NCI-H2171 treated with DMSO at 0.1 percent for 48 hours (cell line): ENCODE measurements around the gene BMP2.

Experiments used
- DNase-seq: peaks from one replicate; lab custom pipeline; 2025; lab: John Stamatoyannopoulos, UW

Gene BMP2

DNA sequence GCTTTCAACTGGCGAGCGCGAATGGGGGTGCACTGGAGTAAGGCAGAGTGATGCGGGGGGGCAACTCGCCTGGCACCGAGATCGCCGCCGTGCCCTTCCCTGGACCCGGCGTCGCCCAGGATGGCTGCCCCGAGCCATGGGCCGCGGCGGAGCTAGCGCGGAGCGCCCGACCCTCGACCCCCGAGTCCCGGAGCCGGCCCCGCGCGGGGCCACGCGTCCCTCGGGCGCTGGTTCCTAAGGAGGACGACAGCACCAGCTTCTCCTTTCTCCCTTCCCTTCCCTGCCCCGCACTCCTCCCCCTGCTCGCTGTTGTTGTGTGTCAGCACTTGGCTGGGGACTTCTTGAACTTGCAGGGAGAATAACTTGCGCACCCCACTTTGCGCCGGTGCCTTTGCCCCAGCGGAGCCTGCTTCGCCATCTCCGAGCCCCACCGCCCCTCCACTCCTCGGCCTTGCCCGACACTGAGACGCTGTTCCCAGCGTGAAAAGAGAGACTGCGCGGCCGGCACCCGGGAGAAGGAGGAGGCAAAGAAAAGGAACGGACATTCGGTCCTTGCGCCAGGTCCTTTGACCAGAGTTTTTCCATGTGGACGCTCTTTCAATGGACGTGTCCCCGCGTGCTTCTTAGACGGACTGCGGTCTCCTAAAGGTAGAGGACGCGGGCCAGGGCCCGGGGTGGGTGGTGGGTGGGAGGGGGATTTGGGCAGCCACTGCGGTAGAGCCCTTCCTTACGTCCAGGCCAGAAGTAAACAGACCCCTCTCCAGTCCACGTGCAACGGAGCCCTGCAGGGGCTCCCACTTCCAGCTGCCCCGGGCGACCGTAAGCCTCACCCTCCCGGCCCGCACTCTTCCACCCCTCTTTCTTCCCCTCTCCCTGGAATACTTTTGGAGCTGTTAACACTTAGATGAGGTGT, 998 bp downstream of the BMP2 start:
- no peak for DNase-seq

DNA sequence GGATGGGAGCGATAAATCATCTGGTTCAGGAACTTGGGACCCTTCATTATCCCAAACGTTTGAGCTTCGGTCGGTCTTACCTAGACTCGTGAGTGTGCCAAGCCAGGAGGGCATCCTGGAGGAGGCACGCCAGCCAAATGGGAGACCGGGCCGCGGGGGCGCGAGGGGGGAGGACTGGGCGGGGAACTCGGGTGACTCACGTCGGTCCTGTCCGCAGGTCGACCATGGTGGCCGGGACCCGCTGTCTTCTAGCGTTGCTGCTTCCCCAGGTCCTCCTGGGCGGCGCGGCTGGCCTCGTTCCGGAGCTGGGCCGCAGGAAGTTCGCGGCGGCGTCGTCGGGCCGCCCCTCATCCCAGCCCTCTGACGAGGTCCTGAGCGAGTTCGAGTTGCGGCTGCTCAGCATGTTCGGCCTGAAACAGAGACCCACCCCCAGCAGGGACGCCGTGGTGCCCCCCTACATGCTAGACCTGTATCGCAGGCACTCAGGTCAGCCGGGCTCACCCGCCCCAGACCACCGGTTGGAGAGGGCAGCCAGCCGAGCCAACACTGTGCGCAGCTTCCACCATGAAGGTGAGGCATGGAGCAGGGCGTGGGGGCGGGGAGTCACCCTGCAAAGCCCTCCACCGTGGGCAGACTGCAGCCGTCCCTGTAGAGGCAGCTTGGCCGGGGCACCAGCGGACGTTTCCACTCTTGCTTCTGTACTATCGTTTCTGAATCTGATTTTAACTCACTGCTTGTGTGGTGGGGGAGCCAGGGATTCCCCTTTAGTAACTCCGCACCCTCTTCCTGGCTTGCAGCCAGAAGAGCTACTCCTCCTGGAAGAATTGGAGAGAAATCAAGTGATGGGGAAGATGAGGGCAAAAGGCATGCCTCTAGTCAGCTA, 2.7 kb downstream of the BMP2 start:
- DNase-seq, result no peak

DNA sequence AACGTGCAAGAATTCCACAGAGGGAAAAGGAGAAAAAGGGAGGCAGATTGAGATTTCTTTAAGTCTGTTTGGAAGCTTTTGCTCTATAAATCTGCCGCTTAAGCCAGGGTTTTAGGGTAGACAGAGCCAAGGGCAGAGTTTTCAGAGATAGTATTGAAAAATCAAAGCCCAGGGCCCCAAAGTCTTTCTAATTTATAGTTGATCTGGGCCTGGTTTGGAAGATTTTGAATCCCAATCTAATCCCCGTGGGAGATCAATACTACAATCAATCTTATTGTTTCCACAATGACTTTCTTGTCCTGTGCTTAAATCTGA, 3.3 kb downstream of the BMP2 start:
- no peak for DNase-seq

DNA sequence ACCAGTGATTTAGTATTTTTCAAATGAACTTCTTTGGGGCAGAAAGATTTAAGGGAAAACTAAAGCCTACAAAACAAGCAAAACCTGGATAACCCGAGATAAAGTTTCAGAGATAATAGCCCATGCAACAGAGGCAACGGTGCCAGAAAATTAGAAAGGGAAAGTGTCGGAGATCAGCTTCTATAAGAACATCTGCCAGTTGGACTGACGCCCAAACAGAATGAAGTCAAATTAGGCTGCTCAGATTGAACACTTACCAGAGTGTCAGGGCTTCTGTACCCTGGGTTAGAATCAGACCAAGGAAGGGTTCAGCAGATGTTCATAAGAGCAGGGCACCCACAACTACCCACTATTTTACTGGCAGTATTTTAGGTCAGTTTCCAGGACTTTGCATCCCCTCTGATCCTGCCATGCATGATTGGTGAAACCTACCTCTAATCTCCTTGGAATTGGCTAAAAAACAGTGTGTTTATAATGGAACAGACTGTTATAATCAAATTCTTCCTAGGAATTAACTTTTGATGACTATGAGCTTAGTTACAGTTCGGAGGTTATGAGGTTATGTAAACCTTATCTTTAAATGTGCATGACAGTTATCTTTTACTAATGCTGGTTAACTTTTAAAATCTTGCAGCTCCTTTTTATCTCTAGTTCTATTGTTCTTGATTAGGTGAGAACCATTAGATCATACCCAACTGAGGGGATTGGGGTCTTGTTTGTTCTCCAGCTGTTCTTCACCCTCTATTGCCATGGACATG, 13.1 kb downstream of the BMP2 start:
- peak; percentile 77 for DNase-seq

DNA sequence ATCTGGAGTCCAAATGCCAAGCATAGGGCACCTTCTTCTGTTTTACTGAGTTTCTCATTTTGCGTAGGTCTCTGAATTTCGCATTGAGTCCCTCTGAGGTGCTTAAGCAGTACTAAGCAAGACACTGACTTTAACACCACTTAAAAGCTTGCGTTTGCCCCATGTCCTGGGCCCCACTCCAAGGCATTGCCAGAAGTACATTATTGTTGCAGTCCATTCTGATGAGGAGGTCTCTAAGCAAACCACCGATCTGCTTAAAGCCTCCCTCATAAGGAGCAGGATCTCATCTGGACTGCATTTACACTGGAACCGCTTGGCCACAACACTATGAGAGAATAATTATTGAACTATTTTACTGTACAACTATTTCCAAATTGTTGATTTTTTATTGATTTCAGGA, 16.3 kb downstream of the BMP2 start:
- no peak for DNase-seq

DNA sequence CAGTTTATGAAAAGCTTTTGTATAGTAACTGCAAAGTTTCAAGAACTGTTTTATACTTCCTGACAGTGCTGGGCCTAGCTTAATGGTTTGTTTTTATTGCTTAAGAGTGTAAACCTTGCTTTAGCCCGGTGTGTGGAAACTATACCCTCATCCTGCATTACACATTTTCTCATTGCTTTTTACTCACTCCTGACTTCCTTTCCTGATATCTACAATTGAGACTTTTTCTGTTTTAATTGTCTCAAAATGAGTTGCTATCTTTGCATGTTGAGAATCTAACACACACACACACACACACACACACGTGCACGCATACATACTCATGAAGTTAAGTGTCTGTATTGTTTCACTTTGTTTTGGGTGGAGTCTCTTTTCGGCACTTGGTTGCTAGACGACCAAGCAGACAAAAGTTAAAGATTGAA, 16.7 kb downstream of the BMP2 start:
- DNase-seq, result no peak

DNA sequence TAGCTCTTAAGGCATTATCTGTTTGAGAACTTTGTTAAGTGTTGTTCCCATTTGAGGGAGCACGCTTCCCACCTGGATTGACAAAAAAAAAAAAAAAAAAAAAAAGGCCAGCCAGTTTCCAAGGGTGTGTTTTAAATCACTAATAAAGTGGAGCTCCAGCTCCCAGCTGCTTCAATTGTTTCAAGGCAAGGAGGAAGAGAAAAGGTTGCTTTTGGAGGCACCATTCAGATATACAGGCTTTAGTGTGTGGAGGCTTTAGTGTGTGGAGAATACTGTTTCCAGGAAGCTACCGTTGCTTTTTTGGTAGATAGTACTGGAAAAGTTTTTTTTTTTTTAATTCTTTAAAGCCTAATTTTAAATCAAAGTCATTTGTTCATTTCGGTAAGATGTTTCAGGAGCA, 17.3 kb downstream of the BMP2 start:
- no peak for DNase-seq

DNA sequence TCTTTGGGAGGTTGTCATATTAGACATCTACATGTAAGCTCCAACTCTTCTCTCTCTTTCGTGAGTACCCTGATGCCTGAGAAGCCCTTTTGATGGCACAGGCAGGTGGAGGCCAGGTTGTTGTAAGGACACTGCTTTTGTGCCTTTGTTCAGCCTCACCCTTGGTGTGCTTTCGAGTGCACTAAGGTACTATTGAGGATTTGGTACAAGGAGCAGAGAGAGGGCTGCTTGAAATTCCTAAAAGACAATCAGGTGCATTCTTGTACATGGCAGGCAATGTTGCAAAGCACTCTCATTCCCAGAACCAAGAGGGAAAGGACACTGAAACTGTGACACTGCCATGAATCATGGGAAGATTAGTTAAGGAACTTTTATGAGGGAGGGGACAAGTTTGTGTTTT, 19.1 kb downstream of the BMP2 start:
- DNase-seq, result no peak

DNA sequence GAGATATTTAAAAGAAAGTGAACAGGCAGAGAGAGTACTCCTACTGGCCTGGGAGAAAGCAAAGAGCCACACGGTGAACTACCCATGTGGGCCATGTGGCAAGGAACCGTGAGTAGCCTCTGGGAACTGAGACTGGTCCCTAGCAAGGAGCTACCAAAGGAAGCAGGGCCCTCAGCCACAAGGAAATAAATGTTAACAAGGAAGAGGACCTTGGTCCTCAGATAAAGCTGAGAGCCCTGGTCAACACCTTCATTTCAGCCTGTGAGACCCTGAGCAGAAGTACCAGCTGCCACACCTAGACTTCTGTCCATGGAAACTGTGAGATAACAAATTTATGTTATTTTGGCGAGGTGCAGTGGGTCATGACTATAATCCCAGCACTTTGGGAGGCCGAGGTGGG, 25.3 kb downstream of the BMP2 start:
- DNase-seq, result no peak

DNA sequence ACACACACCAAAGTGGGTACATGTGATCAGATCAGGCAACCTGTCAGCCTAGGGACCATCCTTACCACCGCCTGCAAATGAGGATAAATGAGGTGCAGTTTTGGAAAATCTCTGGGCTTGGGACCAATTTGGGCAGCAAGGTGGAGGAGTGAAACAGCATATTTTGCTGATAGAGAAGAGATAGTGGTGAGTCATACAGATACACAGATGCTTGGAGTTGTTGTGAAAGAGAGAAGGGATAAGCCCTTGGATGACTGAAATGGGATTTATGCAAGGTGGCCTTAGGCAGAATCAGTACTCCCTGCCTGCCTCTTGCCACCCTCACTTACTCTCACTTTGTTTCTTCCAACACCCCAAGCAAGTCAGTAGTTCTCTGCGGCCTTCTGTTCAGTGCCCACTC, 34.7 kb downstream of the BMP2 start:
- DNase-seq, result no peak

DNA sequence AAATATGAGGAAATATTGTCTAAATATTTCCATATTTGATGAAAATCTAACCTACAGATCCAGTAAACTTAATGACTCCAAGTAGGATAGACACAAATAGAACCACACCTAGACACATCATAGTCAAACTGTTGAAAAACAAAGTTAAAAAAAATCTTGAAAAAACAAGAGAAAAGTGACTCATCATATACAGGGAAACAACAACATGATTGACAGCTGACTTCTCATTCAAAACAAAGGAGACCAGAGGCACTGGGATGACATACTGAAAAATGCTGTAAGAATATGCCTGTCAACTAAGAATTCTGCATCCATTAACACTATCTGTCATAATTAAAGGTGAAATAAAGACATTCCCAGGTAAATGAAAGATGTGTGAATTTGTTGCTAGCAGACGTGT, 38.8 kb downstream of the BMP2 start:
- DNase-seq, result no peak

DNA sequence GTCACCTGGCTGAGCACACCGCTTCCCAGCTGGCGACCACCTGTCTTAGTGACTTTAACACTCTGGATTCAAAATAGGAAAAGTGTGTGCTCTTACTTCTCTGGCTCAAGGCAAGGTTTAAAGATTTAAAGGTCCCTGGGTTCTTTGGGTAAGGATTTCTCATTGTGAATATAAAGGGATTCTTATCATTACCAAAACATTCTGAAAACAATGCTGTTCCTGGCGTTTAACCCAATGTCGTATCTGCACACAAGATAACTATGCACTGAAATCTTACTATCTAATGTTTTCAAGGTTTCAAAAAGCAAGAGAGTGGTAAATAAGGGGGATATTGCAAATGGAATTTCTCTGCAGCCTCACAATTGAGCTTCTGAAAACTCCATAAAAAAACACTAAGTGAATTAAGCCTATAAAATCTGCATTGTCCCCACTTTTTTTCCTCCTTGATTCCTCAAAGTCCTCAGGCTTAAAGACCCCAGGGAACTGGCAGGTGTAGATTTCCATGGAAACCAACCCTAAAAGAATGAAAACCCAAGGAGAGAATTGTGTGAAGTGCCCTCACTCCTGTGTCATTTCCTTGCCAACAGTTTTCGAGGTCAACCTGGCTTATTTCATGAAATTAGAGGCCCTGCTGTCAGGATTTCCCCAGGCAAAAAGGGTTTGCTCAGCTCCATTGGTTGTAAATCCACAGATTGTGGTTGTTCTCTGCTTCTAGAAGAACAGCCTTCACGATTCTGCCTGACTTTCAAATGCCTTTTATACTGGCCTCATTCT, 44.0 kb downstream of the BMP2 start:
- no peak for DNase-seq

DNA sequence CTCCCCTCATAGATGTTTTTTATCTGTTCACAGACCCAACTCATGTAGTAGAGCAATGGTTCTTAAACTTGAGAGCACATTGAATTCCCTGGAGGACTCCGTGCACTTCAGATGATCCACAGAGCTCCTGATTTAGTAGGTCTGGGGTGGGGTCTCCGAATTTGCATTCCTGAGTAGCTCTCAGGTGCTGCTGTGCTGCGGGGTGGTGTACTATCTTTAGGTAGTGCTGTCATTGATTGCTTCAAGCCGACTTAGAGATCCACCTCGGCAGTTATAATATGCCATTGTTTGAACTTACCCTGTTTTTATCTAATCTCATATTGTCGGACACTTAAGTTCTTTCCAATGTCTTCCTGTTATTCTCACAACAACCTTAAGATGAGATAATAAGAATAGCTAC, 45.0 kb downstream of the BMP2 start:
- DNase-seq, result no peak

DNA sequence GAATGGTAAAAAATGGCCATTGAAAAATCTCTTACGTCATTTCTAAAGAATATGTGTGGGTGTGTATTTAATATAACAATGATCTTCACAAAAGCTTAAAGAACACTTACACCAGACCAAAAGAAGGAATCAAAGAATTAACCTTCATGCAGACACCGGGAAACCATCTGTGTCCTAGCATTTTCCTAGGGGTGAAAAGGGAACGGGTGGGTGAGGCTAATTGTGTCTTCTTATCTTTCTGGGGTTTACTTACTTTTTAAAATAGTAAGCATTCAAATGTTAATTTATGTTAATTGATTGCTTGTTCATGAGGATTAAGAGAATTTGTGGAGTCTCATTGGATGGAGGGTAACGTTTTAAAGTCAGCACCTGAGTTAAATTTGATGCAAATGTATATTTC, 47.5 kb downstream of the BMP2 start:
- DNase-seq, result no peak

DNA sequence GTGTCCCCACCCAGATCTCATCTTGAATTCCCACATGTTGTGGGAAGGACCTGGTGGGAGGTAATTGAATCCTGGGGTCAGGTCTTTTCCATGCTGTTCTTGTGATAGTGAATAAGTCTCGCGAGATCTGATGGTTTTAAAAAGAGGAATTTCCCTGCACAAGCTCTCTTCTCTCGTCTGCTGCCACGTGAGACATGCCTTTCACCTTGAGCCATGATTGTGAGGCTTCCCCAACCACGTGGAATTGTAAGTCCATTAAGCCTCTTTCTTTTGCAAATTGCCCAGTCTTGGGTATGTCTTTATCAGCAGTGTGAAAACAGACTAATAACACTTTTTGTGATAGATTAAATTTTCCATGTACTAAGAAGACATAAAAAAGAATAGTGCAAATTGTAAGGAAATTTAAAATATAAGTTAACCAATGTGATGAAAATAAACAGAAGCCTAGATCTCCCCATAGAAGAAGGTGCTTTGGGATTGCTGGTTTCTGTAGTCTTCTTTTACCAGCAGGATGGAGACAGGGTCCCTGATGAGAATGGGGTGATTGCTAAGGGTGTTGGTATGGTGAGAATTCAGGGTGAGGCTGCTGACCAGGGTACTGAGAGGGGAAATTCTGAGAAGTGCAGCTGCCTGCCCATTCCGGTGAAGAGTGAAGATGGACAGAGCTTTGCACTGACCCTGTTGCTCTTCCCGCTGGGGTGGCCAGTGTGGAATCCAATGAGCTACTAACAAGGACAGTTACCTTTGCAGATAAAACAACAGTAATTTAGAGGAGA, 50.7 kb downstream of the BMP2 start:
- DNase-seq, result no peak

DNA sequence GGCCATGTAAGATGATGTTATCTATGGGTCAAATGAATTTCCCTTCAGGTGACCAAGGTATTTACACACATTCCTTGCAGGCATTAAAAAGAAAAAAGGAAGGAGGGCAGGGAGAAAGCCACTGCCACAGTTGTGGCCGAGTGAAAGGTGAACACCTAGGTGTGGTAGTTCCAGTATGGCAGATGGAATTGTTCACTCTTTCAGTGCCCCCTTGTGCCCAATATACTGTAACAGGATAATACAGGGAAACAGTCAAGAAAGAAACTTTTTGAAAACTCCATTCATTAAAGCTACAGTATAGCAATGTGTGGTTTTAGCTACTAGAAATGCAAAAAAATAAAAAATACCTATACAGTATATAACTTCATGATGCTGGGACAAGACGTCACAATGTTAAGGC, 52.1 kb downstream of the BMP2 start:
- no peak for DNase-seq

DNA sequence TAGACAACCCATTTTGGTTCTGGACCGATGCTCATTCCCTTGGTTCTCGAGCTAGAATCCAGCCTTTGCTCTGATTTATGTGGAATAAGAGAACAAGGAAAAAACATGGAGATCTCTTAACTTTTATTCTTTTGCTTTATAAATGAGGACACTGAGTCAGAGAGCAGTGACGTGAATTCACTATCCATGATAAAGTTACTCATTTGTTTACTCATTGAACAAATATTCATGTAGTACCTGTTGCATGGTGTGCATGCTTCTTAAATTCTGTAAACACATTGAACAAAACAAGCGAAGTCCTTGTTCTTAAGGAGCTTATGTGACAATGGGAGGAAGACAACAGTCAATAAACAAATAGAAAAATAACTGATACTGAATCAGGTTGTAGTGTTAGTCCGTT, 56.9 kb downstream of the BMP2 start:
- no peak for DNase-seq

DNA sequence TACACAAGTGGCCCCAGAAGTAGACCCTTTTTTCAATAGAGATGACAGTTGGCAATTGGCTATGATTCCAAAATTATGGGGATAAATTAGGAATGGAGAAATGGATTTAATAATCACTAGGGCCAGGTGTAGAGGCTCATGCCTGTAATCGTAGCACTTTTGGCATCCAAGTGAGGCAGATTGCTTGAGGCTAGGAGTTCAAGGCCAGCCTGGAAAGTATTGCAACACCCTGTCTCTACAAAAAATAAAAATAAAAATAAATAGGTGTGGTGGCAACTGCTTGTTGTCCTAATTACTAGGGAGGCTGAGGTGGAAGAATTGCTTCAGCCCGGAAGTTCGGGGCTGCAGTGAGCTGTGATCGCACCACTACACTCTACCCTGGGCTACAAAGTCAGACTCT, 60.0 kb downstream of the BMP2 start:
- no peak for DNase-seq

DNA sequence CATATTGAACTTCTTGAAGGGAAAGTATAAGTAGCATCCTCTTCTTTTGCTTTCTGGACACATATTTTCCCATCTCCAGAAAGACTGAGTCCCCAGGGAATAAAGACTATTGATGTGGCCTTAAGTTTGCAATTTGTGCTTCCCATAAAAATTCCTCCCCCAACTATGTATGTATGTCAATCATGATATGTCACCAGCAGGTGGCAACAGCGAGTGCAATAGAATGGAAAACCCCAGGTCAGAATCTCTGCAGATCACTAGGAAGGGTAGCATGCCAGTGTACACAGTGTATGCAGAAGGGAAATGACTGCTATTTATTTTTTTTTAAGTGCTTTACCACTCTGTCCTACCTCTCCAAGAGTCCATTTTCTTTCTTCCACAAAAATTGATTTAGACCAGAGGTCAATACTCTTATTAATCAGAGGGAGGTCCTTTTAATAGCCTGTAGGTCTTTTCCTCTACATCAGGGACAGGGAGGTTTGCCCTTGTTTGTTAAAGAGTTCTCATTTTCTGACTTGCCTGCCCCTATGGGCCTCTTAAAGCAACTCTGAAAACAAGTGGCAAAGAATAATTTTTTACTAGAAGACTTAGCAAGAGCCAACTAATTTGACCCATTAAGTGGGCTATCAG, 61.4 kb downstream of the BMP2 start:
- peak; percentile 52 for DNase-seq

DNA sequence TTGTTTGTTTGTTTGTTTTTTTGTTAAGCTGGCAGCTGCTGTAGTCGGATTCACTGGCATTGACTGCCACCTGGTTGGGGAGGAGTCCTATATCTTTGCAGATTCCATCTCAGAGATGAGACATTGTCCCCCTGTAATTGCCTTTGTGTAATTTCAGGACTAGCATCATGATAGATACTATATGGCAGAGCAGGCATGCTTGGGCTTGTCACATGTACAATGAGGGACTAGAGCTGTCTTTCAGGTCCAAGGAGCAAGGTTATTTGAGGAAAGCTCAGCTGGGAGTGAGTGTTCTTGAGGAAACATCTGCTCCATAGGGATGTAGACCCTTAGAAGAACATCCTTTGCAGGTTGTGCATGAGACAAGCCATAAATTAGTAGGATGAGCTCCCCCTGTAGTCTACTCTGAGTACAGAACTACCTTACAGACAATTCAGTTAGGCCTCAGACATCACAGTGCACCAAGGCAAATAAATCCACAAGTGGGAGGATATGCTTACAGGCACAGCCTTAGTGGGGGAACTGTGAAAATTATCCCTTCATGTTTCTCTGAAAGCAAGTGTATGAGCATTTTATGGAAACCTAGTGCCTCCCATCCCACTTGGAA, 62.1 kb downstream of the BMP2 start:
- DNase-seq, result no peak
